Measurements from ENCODE around the gene FYN.

GRCh38 chr6:111703723-111704122 is 169.5 kb downstream of the FYN start:
- TF ChIP-seq EP300 (IDR thresholded peaks at IDR 0.05; ENCODE audit: low read depth), result no peak
- no peak for TF ChIP-seq CTCF (IDR thresholded peaks at IDR 0.05)

Data from transverse colon (tissue), 3 donors.